COLO668 (cell line): ENCODE data around the gene DMRT3.

Experiments used
- DNase-seq: peaks from one replicate; lab custom pipeline; 2025; ENCODE audit not compliant: unreplicated experiment; lab: John Stamatoyannopoulos, UW

DMRT3 gene

GRCh38 chr9:998299-999110 lies 22.1 kb downstream of the DMRT3 start:
- peak; percentile 21 for DNase-seq

- DNase-seq = no peak
Observed at GRCh38 chr9:1001838-1002237, 25.4 kb downstream of the DMRT3 start.

GRCh38 chr9:1002678-1003077 lies 26.2 kb downstream of the DMRT3 start:
- no peak for DNase-seq

- peak; percentile 11 for DNase-seq
Observed at GRCh38 chr9:1005043-1005667, 28.7 kb downstream of the DMRT3 start.

GRCh38 chr9:1007312-1007711 lies 30.9 kb downstream of the DMRT3 start:
- no peak for DNase-seq

GRCh38 chr9:1008216-1008615 lies 31.8 kb downstream of the DMRT3 start:
- DNase-seq = no peak

GRCh38 chr9:1009101-1009707 lies 32.7 kb downstream of the DMRT3 start:
- DNase-seq = peak; percentile 72

- no peak for DNase-seq
Observed at GRCh38 chr9:1013021-1013420, 36.6 kb downstream of the DMRT3 start.

GRCh38 chr9:1014225-1014624 lies 37.8 kb downstream of the DMRT3 start:
- DNase-seq = no peak

GRCh38 chr9:1014640-1015039 lies 38.2 kb downstream of the DMRT3 start:
- DNase-seq = no peak

GRCh38 chr9:1018121-1018520 lies 41.7 kb downstream of the DMRT3 start:
- peak; percentile 29 for DNase-seq

- no peak for DNase-seq
Observed at GRCh38 chr9:1024112-1024511, 47.7 kb downstream of the DMRT3 start.

- DNase-seq = no peak
Observed at GRCh38 chr9:1025131-1025530, 48.7 kb downstream of the DMRT3 start.

- no peak for DNase-seq
Observed at GRCh38 chr9:1026219-1026618, 49.8 kb downstream of the DMRT3 start.

- DNase-seq = no peak
Observed at GRCh38 chr9:1028501-1029190, 52.2 kb downstream of the DMRT3 start.

GRCh38 chr9:1031951-1032601 lies 55.6 kb downstream of the DMRT3 start:
- peak; percentile 70 for DNase-seq

GRCh38 chr9:1034271-1034670 lies 57.8 kb downstream of the DMRT3 start:
- no peak for DNase-seq

- no peak for DNase-seq
Observed at GRCh38 chr9:1039589-1039988, 63.1 kb downstream of the DMRT3 start.
